Kidney (tissue), 14 donors: ENCODE data around the gene NT5C. TPM values are rescaled to one million over a fixed set of nuclear protein-coding genes. Genes with fewer than 3 reads are reported as not detected.
A peak's percentile ranks its signal among the peaks of the same experiment; 100 is the strongest.

ENCODE experiments used
- DNase-seq, 5 donors: peaks; one replicate each; pipeline ENCODE4 v3.0.0-alpha.2; 2013 to 2020
- FAIRE-seq: peaks from 2 replicates; lab custom pipeline; 2012; peaks lifted over from hg19 to GRCh38; lab: Jason Lieb, UNC
- H3K27ac ChIP-seq, 2 donors: one replicate each; pipeline ENCODE4 v1.7.0; 2013; ENCODE audit warnings: low read depth in 2 of 2, low read length in 2 of 2, inconsistent platforms in 1 of 2
- H3K27me3 ChIP-seq: one replicate; pipeline ENCODE4 v1.7.1; 2013; ENCODE audit warnings: low read length, inconsistent platforms; ENCODE audit not compliant: control insufficient read depth, insufficient read depth
- H3K36me3 ChIP-seq, 3 donors: one replicate each; pipeline versions ENCODE4 v1.7.0 to v1.7.1; 2013; ENCODE audit warnings: low read length in 3 of 3, control low read depth in 1 of 3, inconsistent platforms in 1 of 3; ENCODE audit not compliant: insufficient read depth in 3 of 3, control insufficient read depth in 2 of 3
- H3K4me1 ChIP-seq, 3 donors: one replicate each; pipeline versions ENCODE4 v1.7.0 to v1.7.1; 2013; ENCODE audit warnings: low read length in 3 of 3, inconsistent platforms in 1 of 3, low read depth in 1 of 3; ENCODE audit not compliant: control insufficient read depth in 2 of 3, insufficient read depth in 2 of 3
- H3K4me3 ChIP-seq, 3 donors: one replicate each; pipeline versions ENCODE4 v1.7.0 to v1.8.1; 2013; ENCODE audit warnings: low read length in 3 of 3, control low read depth in 1 of 3, inconsistent platforms in 1 of 3
- H3K9ac ChIP-seq, 3 donors: one replicate each; pipeline versions ENCODE4 v1.7.0 to v1.7.1; 2013; ENCODE audit warnings: low read length in 3 of 3, control low read depth in 1 of 3, inconsistent platforms in 1 of 3
- H3K9me3 ChIP-seq, 3 donors: one replicate each; pipeline versions ENCODE4 v1.7.0 to v1.7.1; 2013; ENCODE audit warnings: low read length in 3 of 3, control low read depth in 1 of 3, inconsistent platforms in 1 of 3; ENCODE audit not compliant: control insufficient read depth in 2 of 3, insufficient read depth in 1 of 3
- intact Hi-C: fragments of 100-400 bp; cut with DNase I; formaldehyde crosslinking; loops from one replicate; pipeline ENCODE4 v1.11.1; 2022
- polyA plus RNA-seq: library from polyadenylated mRNA; stranded (reverse); fragments of 350-450 nt; fragmentation: Illumina TruSeq; extraction: RNeasy Lipid Tissue Mini Kit (QIAGEN cat#74804); gene quantifications from one replicate; pipeline ENCODE4 v1.2.3, GENCODE V29; 2014; ENCODE audit warnings: low read depth, low replicate concordance; ENCODE audit not compliant: insufficient read depth
- total RNA-seq: library from RNA; stranded (reverse); fragmentation: NEBNext Ultra II Directional; extraction: Animal tissue kit (Norgen Biotek cat#: 25700); gene quantifications from one replicate; pipeline ENCODE4 v1.2.1, GENCODE V29; 2021
- TF ChIP-seq, protein P1 (sequence below): IDR thresholded peaks from 3 replicates; pipeline ENCODE4 v1.5.1; 2012; ENCODE audit warnings: mild to moderate bottlenecking, moderate library complexity, borderline replicate concordance; ENCODE audit not compliant: insufficient read depth; ENCODE audit errors: extremely low read depth
- donor health status: control.
- donor health status: control.
- donor health status: control.
- donor health status: control.
- donor health status: control.
- donor health status: DM: yes; HTN: yes; CAD: no.
- donor health status: Normal renal cell carcinoma (clear cell type).

Gene NT5C
- total and polyA plus RNA-seq, 2 donors from 2014 or later: 59.4 to 74.9 TPM

DNA sequence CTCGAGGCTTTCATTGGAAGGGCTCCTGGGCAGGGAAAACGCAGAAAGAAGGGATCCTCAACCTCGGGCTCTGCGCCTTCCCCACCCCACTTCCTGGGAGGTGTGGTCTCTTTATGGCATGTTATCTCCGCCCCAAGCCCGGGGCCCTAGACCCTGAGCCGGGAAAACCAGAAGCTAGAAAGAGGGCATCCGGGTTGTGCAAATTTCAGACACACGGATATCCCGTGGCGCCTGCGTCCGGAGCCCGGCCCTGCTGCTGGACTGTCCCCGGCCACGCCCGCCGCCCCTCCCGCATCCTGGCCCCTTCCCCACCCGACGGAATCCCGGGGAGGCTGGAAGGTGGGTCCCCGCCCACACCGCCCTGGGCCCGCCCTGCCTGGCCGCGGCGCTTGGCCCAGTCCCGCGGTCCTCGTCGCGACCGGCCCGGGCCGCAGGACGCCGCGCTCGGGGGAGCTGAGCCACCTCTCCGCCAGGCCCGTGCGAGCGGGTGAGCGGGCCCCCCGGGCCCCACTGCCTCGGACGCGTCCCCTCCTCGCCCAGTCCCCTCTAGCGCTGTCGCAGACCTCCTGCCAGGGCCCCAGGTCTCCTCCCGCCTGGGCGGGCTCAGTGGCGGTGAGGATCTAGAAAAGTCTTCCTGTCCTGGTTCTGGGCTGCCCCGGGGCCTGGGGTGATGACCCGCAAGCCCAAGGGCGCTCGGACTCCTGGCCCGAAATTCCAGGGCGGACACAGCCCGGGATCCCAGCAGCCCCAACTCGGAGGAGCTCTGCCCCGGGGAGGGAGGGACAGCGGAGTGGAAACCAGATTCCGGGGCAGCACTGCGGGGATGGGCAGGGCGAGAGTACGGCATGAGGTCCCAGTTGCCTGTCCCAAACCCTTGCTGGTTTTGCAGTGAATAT is 43.7 kb downstream of the NT5C start, which contains the start of gene SLC16A5:
Gene SLC16A5 (plus strand): TSS at position 397 of the 896 bp plus-strand sequence. CDS start 5,683 bp downstream, outside the sequence.
- Histone ChIP-seq H3K4me1 (peaks cover 7 to 47% (median 32%) of the 10 kb centered on the region in 3 donors), H3K9ac (peak within 1 kb of the TSS; percentile 22 to 89 (median 67)), H3K4me3 (peak within 1 kb of the TSS; percentile 58 to 70 (median 67)), H3K27ac (peak within 1 kb of the TSS; percentile 89 to 92), H3K36me3 (no peaks in the 10 kb centered on the region), H3K27me3 (no peaks in the 10 kb centered on the region), H3K9me3 (no peaks in the 10 kb centered on the region)
- FAIRE-seq: no peak
- TF ChIP-seq, protein P1, sequence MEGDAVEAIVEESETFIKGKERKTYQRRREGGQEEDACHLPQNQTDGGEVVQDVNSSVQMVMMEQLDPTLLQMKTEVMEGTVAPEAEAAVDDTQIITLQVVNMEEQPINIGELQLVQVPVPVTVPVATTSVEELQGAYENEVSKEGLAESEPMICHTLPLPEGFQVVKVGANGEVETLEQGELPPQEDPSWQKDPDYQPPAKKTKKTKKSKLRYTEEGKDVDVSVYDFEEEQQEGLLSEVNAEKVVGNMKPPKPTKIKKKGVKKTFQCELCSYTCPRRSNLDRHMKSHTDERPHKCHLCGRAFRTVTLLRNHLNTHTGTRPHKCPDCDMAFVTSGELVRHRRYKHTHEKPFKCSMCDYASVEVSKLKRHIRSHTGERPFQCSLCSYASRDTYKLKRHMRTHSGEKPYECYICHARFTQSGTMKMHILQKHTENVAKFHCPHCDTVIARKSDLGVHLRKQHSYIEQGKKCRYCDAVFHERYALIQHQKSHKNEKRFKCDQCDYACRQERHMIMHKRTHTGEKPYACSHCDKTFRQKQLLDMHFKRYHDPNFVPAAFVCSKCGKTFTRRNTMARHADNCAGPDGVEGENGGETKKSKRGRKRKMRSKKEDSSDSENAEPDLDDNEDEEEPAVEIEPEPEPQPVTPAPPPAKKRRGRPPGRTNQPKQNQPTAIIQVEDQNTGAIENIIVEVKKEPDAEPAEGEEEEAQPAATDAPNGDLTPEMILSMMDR: no peak
- peak; percentile 91 to 97 (median 93) for DNase-seq
- intact Hi-C loops: no loop called here

DNA sequence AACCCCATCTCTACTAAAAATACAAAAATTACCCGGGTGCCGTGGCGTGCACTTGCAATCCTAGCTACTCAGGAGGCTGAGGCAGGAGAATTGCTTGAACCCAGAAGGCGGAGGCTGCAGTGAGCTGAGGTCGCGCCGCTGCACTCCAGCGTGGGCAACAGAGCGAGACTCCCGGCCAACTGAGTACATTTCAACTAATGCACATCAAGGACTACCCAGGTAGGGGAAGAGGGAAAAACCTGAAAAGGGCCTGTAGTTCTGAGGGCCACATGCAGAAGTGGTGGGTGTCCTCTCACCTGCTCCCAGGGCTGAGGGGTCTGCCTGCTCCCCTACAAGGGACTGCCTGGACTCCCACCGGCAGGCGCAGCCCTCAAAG is 44.4 kb downstream of the NT5C start:
- FAIRE-seq (no peak), DNase-seq (no peak)
- intact Hi-C loops: no loop called here
- H3K4me3 ChIP-seq: peak overlapping the region; percentile 53 to 67 (median 58)
- H3K27ac ChIP-seq: peak overlapping the region; percentile 89 to 92
- no peaks in the 10 kb centered on the region for H3K36me3 ChIP-seq
- H3K9me3 ChIP-seq: no peaks in the 10 kb centered on the region
- TF ChIP-seq, protein P1: no peak
- H3K9ac ChIP-seq: peak overlapping the region; percentile 7 to 89 (median 8)
- no peaks in the 10 kb centered on the region for H3K27me3 ChIP-seq
- peaks cover 7 to 44% (median 32%) of the 10 kb centered on the region in 3 donors for H3K4me1 ChIP-seq

DNA sequence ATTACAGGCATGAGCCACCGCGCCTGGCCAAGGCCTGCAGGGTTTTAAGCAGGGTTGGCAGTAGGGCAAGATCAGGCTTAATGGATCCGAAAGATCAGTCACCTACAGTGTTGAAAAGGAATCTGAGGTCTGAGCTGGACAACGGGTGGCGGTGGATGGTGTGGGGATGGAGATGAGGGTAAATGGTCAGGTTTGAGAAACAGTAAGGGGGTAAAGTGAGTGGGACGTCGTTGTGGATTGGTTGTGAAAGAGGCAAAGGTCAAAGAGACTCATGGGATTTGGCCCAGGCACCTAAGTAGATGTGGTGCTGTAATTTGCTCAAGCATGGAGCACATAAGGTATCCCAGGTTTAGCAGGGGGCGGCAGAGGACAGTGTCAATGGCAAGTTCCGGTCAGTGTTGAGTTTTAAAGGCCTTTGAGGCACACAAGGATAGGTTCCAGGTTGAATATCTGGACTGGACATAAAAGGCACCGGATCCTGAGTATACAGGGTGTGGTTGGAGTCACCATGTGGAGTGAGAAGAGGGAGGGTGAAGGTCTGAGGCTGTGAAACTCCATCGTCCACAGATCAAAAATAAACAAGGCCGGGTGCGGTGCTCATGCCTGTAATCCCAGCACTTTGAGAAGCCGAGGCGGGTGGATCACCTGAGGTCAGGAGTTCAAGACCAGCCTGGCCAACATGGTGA is 44.9 kb downstream of the NT5C start:
- Histone ChIP-seq H3K27ac (no peak overlapping the region), H3K27me3 (no peaks in the 10 kb centered on the region), H3K9ac (no peak overlapping the region), H3K4me1 (peaks cover 4 to 41% (median 32%) of the 10 kb centered on the region in 3 donors), H3K4me3 (peak overlapping the region in 1 of 3 donors; percentile 67), H3K36me3 (no peaks in the 10 kb centered on the region), H3K9me3 (no peaks in the 10 kb centered on the region)
- TF ChIP-seq, protein P1: no peak
- intact Hi-C loops: no loop called here
- FAIRE-seq (no peak), DNase-seq (no peak)
